Mesendoderm (in vitro differentiated cells): ENCODE results near the gene RCAN3.
A peak's percentile ranks its signal among the peaks of the same experiment; 100 is the strongest.

Source experiments
- DNase-seq: peaks from one replicate; pipeline ENCODE4 v3.0.0; 2013
- H2AK5ac ChIP-seq: 2 replicates; pipeline ENCODE4 v1.6.1; 2013; ENCODE audit warnings: low read length, inconsistent platforms
- H2BK120ac ChIP-seq: 2 replicates; pipeline ENCODE4 v1.6.1; 2013; ENCODE audit warnings: low read depth, mild to moderate bottlenecking, low read length, moderate library complexity, mixed read lengths
- H2BK15ac ChIP-seq: replicated peaks from 2 replicates; pipeline ENCODE4 v1.6.1; 2013; ENCODE audit warnings: low read depth, mild to moderate bottlenecking, moderate library complexity
- H2BK5ac ChIP-seq: 2 replicates; pipeline ENCODE4 v1.6.1; 2013; ENCODE audit warnings: low read length, inconsistent platforms
- H3K18ac ChIP-seq: 2 replicates; pipeline ENCODE4 v1.6.1; 2013; ENCODE audit warnings: mild to moderate bottlenecking, low read length, mixed read lengths
- H3K23ac ChIP-seq: one replicate; pipeline ENCODE4 v1.6.1; 2013; ENCODE audit warnings: low read length
- H3K27ac ChIP-seq: 2 replicates; pipeline ENCODE4 v1.5.1; 2013; ENCODE audit warnings: low read depth, mild to moderate bottlenecking, inconsistent platforms, low read length, moderate library complexity
- H3K27me3 ChIP-seq: 2 replicates; pipeline ENCODE4 v1.6.1; 2013; ENCODE audit warnings: low read length, control low read depth, mild to moderate bottlenecking, inconsistent platforms; ENCODE audit not compliant: insufficient read depth, poor library complexity
- H3K36me3 ChIP-seq: 2 replicates; pipeline ENCODE4 v1.6.1; 2013; ENCODE audit warnings: low read length, inconsistent platforms; ENCODE audit not compliant: control insufficient read depth, insufficient read depth
- H3K4ac ChIP-seq: one replicate; pipeline ENCODE4 v1.6.1; 2013; ENCODE audit warnings: low read depth, mild to moderate bottlenecking, low read length, moderate library complexity
- H3K4me1 ChIP-seq: 2 replicates; pipeline ENCODE4 v1.6.1; 2013; ENCODE audit warnings: low read depth, low read length, inconsistent platforms; ENCODE audit not compliant: control insufficient read depth
- H3K4me2 ChIP-seq: 2 replicates; pipeline ENCODE4 v1.6.1; 2013; ENCODE audit warnings: low read length
- H3K4me3 ChIP-seq: 2 replicates; pipeline ENCODE4 v1.5.1; 2013; ENCODE audit warnings: mild to moderate bottlenecking, low read length
- H3K56ac ChIP-seq: one replicate; pipeline ENCODE4 v1.6.1; 2013; ENCODE audit warnings: low read length
- H3K79me1 ChIP-seq: 2 replicates; pipeline ENCODE4 v1.6.1; 2013; ENCODE audit warnings: low read length, inconsistent platforms
- H3K79me2 ChIP-seq: 2 replicates; pipeline ENCODE4 v1.6.1; 2013; ENCODE audit warnings: mild to moderate bottlenecking, low read length; ENCODE audit not compliant: control insufficient read depth, insufficient read depth
- H3K9ac ChIP-seq: 2 replicates; pipeline ENCODE4 v1.6.1; 2013; ENCODE audit warnings: low read length, inconsistent platforms
- H4K5ac ChIP-seq: one replicate; pipeline ENCODE4 v1.6.1; 2013; ENCODE audit warnings: low read length
- H4K8ac ChIP-seq: one replicate; pipeline ENCODE4 v1.6.1; 2013; ENCODE audit warnings: low read depth, mild to moderate bottlenecking, control low read depth, low read length, moderate library complexity
- WGBS: extraction: QIAGEN DNeasy Blood & Tissue Kit; methylation state at CpG from one replicate; pipeline ENCODE4 v1.1.7; 2013; ENCODE audit warnings: low lambda C conversion rate, missing lambda C conversion rate; ENCODE audit not compliant: insufficient coverage; ENCODE audit errors: extremely low coverage; 5-methylcytosine and 5-hydroxymethylcytosine counted together

Gene RCAN3

GRCh38 chr1:24505816-24506215, 3.2 kb downstream of the RCAN3 start:
- Histone ChIP-seq H2BK120ac (peak overlapping the region; percentile 64), H3K79me2 (no peaks in the 10 kb centered on the region), H2BK5ac (no peak overlapping the region), H3K36me3 (no peaks in the 10 kb centered on the region), H3K27me3 (no peaks in the 10 kb centered on the region), H3K4ac (no peak overlapping the region), H3K27ac (no peak overlapping the region), H2AK5ac (peak overlapping the region; percentile 52), H3K4me3 (no peak overlapping the region), H3K4me2 (no peak overlapping the region), H4K8ac (no peak overlapping the region), H3K4me1 (peaks cover 13% of the 10 kb centered on the region), H3K23ac (no peak overlapping the region), H2BK15ac (no peak overlapping the region), H3K9ac (no peak overlapping the region), H3K79me1 (peaks cover 11% of the 10 kb centered on the region), H3K18ac (peak overlapping the region; percentile 43), H3K56ac (peak overlapping the region; percentile 50), H4K5ac (no peak overlapping the region)
- WGBS, result no CpG with 5 or more reads among the region's 4 CpGs
- DNase-seq, result no peak

- H3K27ac ChIP-seq, result no peak overlapping the region
- peak overlapping the region; percentile 23 for H2BK15ac ChIP-seq
- H3K4ac ChIP-seq, result peak overlapping the region; percentile 50
- no CpG with 5 or more reads among the region's 5 CpGs for WGBS
- H3K4me1 ChIP-seq, result peaks cover 11% of the 10 kb centered on the region
- H3K4me2 ChIP-seq, result no peak overlapping the region
- H3K56ac ChIP-seq, result peak overlapping the region; percentile 28
- no peak overlapping the region for H2BK120ac ChIP-seq
- no peak overlapping the region for H2AK5ac ChIP-seq
- no peak overlapping the region for H3K18ac ChIP-seq
- peaks cover 1% of the 10 kb centered on the region for H3K36me3 ChIP-seq
- H4K8ac ChIP-seq, result no peak overlapping the region
- no peak overlapping the region for H4K5ac ChIP-seq
- H3K23ac ChIP-seq, result no peak overlapping the region
- peak; percentile 74 for DNase-seq
- peaks cover 2% of the 10 kb centered on the region for H3K79me2 ChIP-seq
- no peak overlapping the region for H3K9ac ChIP-seq
- no peaks in the 10 kb centered on the region for H3K27me3 ChIP-seq
- H3K4me3 ChIP-seq, result no peak overlapping the region
- no peak overlapping the region for H2BK5ac ChIP-seq
- H3K79me1 ChIP-seq, result peaks cover 15% of the 10 kb centered on the region
Measured at GRCh38 chr1:24506691-24507381, 4.2 kb downstream of the RCAN3 start.

GRCh38 chr1:24507405-24507804, 4.8 kb downstream of the RCAN3 start:
- Histone ChIP-seq H3K18ac (no peak overlapping the region), H3K9ac (no peak overlapping the region), H3K27ac (peak overlapping the region; percentile 49), H4K5ac (no peak overlapping the region), H3K27me3 (no peaks in the 10 kb centered on the region), H3K36me3 (peaks cover 1% of the 10 kb centered on the region), H3K4ac (no peak overlapping the region), H2BK15ac (no peak overlapping the region), H3K4me2 (no peak overlapping the region), H3K56ac (peak overlapping the region; percentile 64), H3K4me1 (peaks cover 9% of the 10 kb centered on the region), H3K4me3 (no peak overlapping the region), H4K8ac (no peak overlapping the region), H3K79me2 (peaks cover 2% of the 10 kb centered on the region), H2BK5ac (peak overlapping the region; percentile 21), H2BK120ac (no peak overlapping the region), H3K23ac (no peak overlapping the region), H2AK5ac (no peak overlapping the region), H3K79me1 (peaks cover 16% of the 10 kb centered on the region)
- no peak for DNase-seq
- no CpG with 5 or more reads among the region's 5 CpGs for WGBS

GRCh38 chr1:24508911-24509310, 6.3 kb downstream of the RCAN3 start:
- Histone ChIP-seq H4K5ac (no peak overlapping the region), H2AK5ac (no peak overlapping the region), H3K56ac (no peak overlapping the region), H3K4ac (no peak overlapping the region), H2BK15ac (no peak overlapping the region), H2BK5ac (no peak overlapping the region), H3K79me1 (peaks cover 16% of the 10 kb centered on the region), H3K23ac (no peak overlapping the region), H3K18ac (no peak overlapping the region), H3K4me1 (peaks cover 9% of the 10 kb centered on the region), H2BK120ac (no peak overlapping the region), H4K8ac (no peak overlapping the region), H3K27ac (peak overlapping the region; percentile 2), H3K4me2 (no peak overlapping the region), H3K4me3 (no peak overlapping the region), H3K79me2 (peaks cover 4% of the 10 kb centered on the region), H3K36me3 (peaks cover 1% of the 10 kb centered on the region), H3K27me3 (no peaks in the 10 kb centered on the region), H3K9ac (no peak overlapping the region)
- DNase-seq, result no peak
- no CpG with 5 or more reads among the region's 5 CpGs for WGBS

- Histone ChIP-seq H3K4me2 (no peak overlapping the region), H3K18ac (no peak overlapping the region), H3K36me3 (peaks cover 1% of the 10 kb centered on the region), H3K4ac (no peak overlapping the region), H2BK5ac (no peak overlapping the region), H3K27me3 (no peaks in the 10 kb centered on the region), H3K79me2 (peaks cover 4% of the 10 kb centered on the region), H2BK15ac (no peak overlapping the region), H4K5ac (no peak overlapping the region), H2BK120ac (no peak overlapping the region), H3K56ac (no peak overlapping the region), H3K4me3 (no peak overlapping the region), H3K79me1 (peaks cover 13% of the 10 kb centered on the region), H4K8ac (no peak overlapping the region), H3K23ac (no peak overlapping the region), H2AK5ac (no peak overlapping the region), H3K4me1 (no peaks in the 10 kb centered on the region), H3K9ac (no peak overlapping the region), H3K27ac (no peak overlapping the region)
- no CpG with 5 or more reads among the region's 2 CpGs for WGBS
- DNase-seq, result no peak
Measured at GRCh38 chr1:24513706-24514105, 11.1 kb downstream of the RCAN3 start.

GRCh38 chr1:24514946-24515345, 12.3 kb downstream of the RCAN3 start:
- no CpG with 5 or more reads among the region's 5 CpGs for WGBS
- no peak overlapping the region for H3K4me2 ChIP-seq

More at GRCh38 chr1:24514946-24515345, 12.3 kb downstream of the RCAN3 start:
- Histone ChIP-seq H3K23ac (no peak overlapping the region), H3K4me3 (no peak overlapping the region), H2AK5ac (no peak overlapping the region), H2BK120ac (no peak overlapping the region), H3K56ac (no peak overlapping the region), H2BK15ac (no peak overlapping the region), H4K5ac (no peak overlapping the region), H3K18ac (no peak overlapping the region), H3K4ac (no peak overlapping the region), H3K27ac (no peak overlapping the region), H3K4me1 (no peaks in the 10 kb centered on the region), H3K9ac (no peak overlapping the region), H2BK5ac (no peak overlapping the region), H3K27me3 (no peaks in the 10 kb centered on the region), H3K79me1 (peaks cover 11% of the 10 kb centered on the region), H3K79me2 (peaks cover 4% of the 10 kb centered on the region), H3K36me3 (peaks cover 1% of the 10 kb centered on the region), H4K8ac (no peak overlapping the region)
- no peak for DNase-seq
